A549 treated with AZD9567 at 1 μM for 4 hours (cell line): Measurements from ENCODE around the gene ATAD5. TPM values are rescaled to one million over a fixed set of nuclear protein-coding genes. Genes with fewer than 3 reads are reported as not detected.

Experiments
- total RNA-seq: library from RNA; stranded (reverse); fragments of 200-300 nt; extraction: Qiagen RNA extraction; gene quantifications from 5 replicates; pipeline ENCODE4 v1.2.3, GENCODE V29; 2022; ENCODE audit not compliant: insufficient read depth

ATAD5 gene
- total RNA-seq = 3.3 to 5.1 TPM (median 4.2 TPM) in 5 replicates

GRCh38 chr17:30831663-30832437 lies at the start of gene ATAD5:
Gene ATAD5, plus strand, starts transcription at chr17:30831966. Its CDS starts 382 bp downstream, at chr17:30832348.

GRCh38 chr17:30824356-30825145 lies 7.2 kb upstream of the ATAD5 start, which contains the start of gene CRLF3:
Gene CRLF3, minus strand, starts transcription at chr17:30824692. Its CDS starts 41 bp downstream, at chr17:30824651.

GRCh38 chr17:30906101-30906911 lies 74.5 kb downstream of the ATAD5 start, which contains the start of gene TEFM:
Gene TEFM, minus strand, starts transcription at chr17:30906238. Its CDS starts 40 bp downstream, at chr17:30906198.

GRCh38 chr17:30921544-30922196 lies 89.9 kb downstream of the ATAD5 start, which contains the start of gene ADAP2:
Gene ADAP2, plus strand, starts transcription at chr17:30921945. Its CDS starts 70 bp downstream, at chr17:30922015.

Other genes with a start within 250 kb of the ATAD5 start
- 14.4 to 20.5 TPM (median 16.5 TPM) in 5 replicates for gene CRLF3, start 7.3 kb upstream of the ATAD5 start, total RNA-seq
- gene TEFM, start 74.3 kb downstream of the ATAD5 start, total RNA-seq = 16.4 to 26.1 TPM (median 19.3 TPM) in 5 replicates
- 1.9 to 13.4 TPM (median 2.8 TPM) in 5 replicates for gene ADAP2, start 90.0 kb downstream of the ATAD5 start, total RNA-seq
- 19.0 to 28.7 TPM (median 25.5 TPM) in 5 replicates for gene RNF135, start 139.1 kb downstream of the ATAD5 start, total RNA-seq